ENCODE measurements around the gene A2ML1. TPM values are rescaled to one million over a fixed set of nuclear protein-coding genes. Genes with fewer than 3 reads are reported as not detected.

A2ML1 gene
- total RNA-seq, 4 donors from 2014 or later = not detected

GRCh38 chr12:8827551-8828256 is 5.3 kb downstream of the A2ML1 start:
- H3K4me1 ChIP-seq = no peaks in the 10 kb centered on the region
- intact Hi-C loops (cut with DNase I; ENCODE audit: low total_unique reads) (no loop called here), in situ Hi-C loops (cut with MboI; ENCODE audit: low pct_ligation_motif_present in 1 of 4, low pct_unique_long_range_greater_than_20kb in 1 of 4, low sequenced_read_pairs in 3 of 4) (no loop called here)
- no peak overlapping the region for H3K4me3 ChIP-seq
- H3K27me3 ChIP-seq = no peaks in the 10 kb centered on the region
- no peaks in the 10 kb centered on the region for H3K9me3 ChIP-seq
- 80 to 88% methylated on average over 2 to 4 of the region's 4 CpGs for whole genome bisulfite sequencing, 2 donors (ENCODE audit: low coverage in 1 of 2)
- no peak overlapping the region for H3K27ac ChIP-seq
- no peaks in the 10 kb centered on the region for H3K36me3 ChIP-seq
- no peak for DNase-seq
- no peak for TF ChIP-seq POLR2AphosphoS5 (IDR thresholded peaks at IDR 0.05)
- TF ChIP-seq CTCF (IDR thresholded peaks at IDR 0.05) = no peak

- in situ Hi-C loops (cut with MboI; ENCODE audit: low pct_ligation_motif_present in 1 of 4, low pct_unique_long_range_greater_than_20kb in 1 of 4, low sequenced_read_pairs in 3 of 4) (no loop called here), intact Hi-C loops (cut with DNase I; ENCODE audit: low total_unique reads) (no loop called here)
- Histone ChIP-seq H3K4me3 (no peak overlapping the region), H3K36me3 (no peaks in the 10 kb centered on the region), H3K27me3 (no peaks in the 10 kb centered on the region), H3K9me3 (no peaks in the 10 kb centered on the region), H3K27ac (no peak overlapping the region), H3K4me1 (no peaks in the 10 kb centered on the region)
- TF ChIP-seq POLR2A (IDR thresholded peaks at IDR 0.05) = no peak
- TF ChIP-seq EP300 (IDR thresholded peaks at IDR 0.05; ENCODE audit: low read depth) = no peak
- no peak for TF ChIP-seq CTCF (IDR thresholded peaks at IDR 0.05)
- TF ChIP-seq POLR2AphosphoS5 (IDR thresholded peaks at IDR 0.05) = no peak
- DNase-seq = no peak
- WGBS, 2 donors (ENCODE audit: low coverage in 1 of 2) = 76 to 90% methylated on average over 3 to 9 of the region's 9 CpGs
These were observed 6.1 kb downstream of the A2ML1 start for GRCh38 chr12:8828257-8829124.

DNA sequence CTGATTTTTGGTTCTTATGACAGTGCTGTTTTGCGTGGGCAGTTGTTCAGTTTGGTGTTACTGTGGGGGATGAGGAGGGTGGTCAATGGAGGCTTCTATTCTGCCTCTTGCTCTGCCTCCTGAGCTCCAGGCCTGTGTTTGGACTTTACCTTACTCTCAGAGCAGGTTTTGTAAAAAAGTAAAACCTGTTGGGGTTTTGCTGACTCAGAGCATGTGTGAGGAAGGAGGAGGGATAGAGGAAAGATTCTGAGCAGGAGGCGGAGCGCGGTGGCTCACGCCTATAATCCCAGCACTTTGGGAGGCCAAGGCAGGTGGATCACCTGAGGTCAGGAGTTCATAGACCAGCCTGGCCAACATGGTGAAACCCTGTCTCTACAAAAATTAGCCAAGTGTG is 6.7 kb downstream of the A2ML1 start:
- H3K9me3 ChIP-seq = no peaks in the 10 kb centered on the region
- 79% methylated on average over 5 of the region's 5 CpGs; no CpG with 5 or more reads in 1 of the 2 donors for WGBS, 2 donors (ENCODE audit: low coverage in 1 of 2)
- no peak for TF ChIP-seq CTCF (IDR thresholded peaks at IDR 0.05)
- no peak for TF ChIP-seq EP300 (IDR thresholded peaks at IDR 0.05; ENCODE audit: low read depth)
- no peak for TF ChIP-seq POLR2AphosphoS5 (IDR thresholded peaks at IDR 0.05)
- TF ChIP-seq POLR2A (IDR thresholded peaks at IDR 0.05) = no peak

DNA sequence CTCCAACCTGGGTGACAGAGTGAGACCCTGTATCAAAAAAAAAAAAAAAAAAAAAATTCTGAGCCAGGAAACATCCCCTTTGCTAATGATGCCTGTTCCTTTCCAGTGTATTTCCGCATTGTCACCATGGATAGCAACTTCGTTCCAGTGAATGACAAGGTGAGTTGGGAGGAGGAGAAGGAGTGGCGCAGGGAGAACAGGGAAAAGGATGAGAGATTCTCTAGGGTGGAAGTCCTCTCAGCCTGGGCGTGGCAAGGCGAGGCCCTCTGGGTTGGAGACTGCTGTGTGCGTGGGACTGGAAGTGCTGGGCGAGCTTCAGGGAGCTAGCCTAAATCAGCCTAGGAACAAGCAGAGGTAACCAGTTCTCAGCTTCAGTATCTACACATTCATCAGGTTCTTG is 7.2 kb downstream of the A2ML1 start:
- Histone ChIP-seq H3K4me1 (no peaks in the 10 kb centered on the region), H3K27ac (no peak overlapping the region), H3K4me3 (no peak overlapping the region), H3K9me3 (no peaks in the 10 kb centered on the region), H3K27me3 (no peaks in the 10 kb centered on the region), H3K36me3 (no peaks in the 10 kb centered on the region)
- DNase-seq = no peak
- TF ChIP-seq POLR2AphosphoS5 (IDR thresholded peaks at IDR 0.05) (no peak), CTCF (IDR thresholded peaks at IDR 0.05) (no peak), EP300 (IDR thresholded peaks at IDR 0.05; ENCODE audit: low read depth) (no peak), POLR2A (IDR thresholded peaks at IDR 0.05) (no peak)
- 70 to 83% methylated on average over 2 to 7 of the region's 7 CpGs for WGBS, 2 donors (ENCODE audit: low coverage in 1 of 2)
- intact Hi-C loops (cut with DNase I; ENCODE audit: low total_unique reads) = no loop called here
- in situ Hi-C loops (cut with MboI; ENCODE audit: low pct_ligation_motif_present in 1 of 4, low pct_unique_long_range_greater_than_20kb in 1 of 4, low sequenced_read_pairs in 3 of 4) = no loop called here

More for the DNA sequence above, 6.7 kb downstream of the A2ML1 start:
- H3K27ac ChIP-seq = no peak overlapping the region
- intact Hi-C loops (cut with DNase I; ENCODE audit: low total_unique reads) = no loop called here
- H3K4me3 ChIP-seq = no peak overlapping the region
- no peak for DNase-seq
- in situ Hi-C loops (cut with MboI; ENCODE audit: low pct_ligation_motif_present in 1 of 4, low pct_unique_long_range_greater_than_20kb in 1 of 4, low sequenced_read_pairs in 3 of 4) = no loop called here
- H3K4me1 ChIP-seq = no peaks in the 10 kb centered on the region
- no peaks in the 10 kb centered on the region for H3K27me3 ChIP-seq
- no peaks in the 10 kb centered on the region for H3K36me3 ChIP-seq
